WTC11 (cell line): ENCODE data around the gene PER1. TPM values are rescaled to one million over a fixed set of nuclear protein-coding genes. Genes with fewer than 3 reads are reported as not detected.

Source experiments
- ATAC-seq: fragments of 200-7000 bp; cut with Tn5 transposase; 2 replicates; pipeline ENCODE4 v1.10.0; 2021; ENCODE audit warnings: mild to moderate bottlenecking, moderate library complexity
- CTCF ChIA-PET: fragments of 300-600 bp; sonication (Branson Sonifier 250); formaldehyde crosslinking; loops from one replicate; lab custom pipeline; 2021; ENCODE audit warnings: antibody characterized with exemption; lab: Charles Lee
- POLR2A ChIA-PET: fragments of 350-600 bp; sonication (Branson Sonifier 250); formaldehyde crosslinking; loops from one replicate; lab custom pipeline; 2021; ENCODE audit warnings: antibody characterized with exemption; lab: Charles Lee
- DNase-seq: peaks from one replicate; pipeline ENCODE4 v3.0.0; 2021; ENCODE audit warnings: low spot score
- H3K27ac Mint-ChIP-seq: 2 replicates; pipeline ENCODE4 v1.8.0; 2021; ENCODE audit warnings: mixed read lengths
- H3K27me3 Mint-ChIP-seq: 2 replicates; pipeline ENCODE4 v1.8.0; 2021; ENCODE audit warnings: low read depth, mild to moderate bottlenecking, moderate library complexity, mixed read lengths
- H3K36me3 Mint-ChIP-seq: 2 replicates; pipeline ENCODE4 v1.8.0; 2021; ENCODE audit warnings: mixed read lengths
- H3K4me1 Mint-ChIP-seq: 2 replicates; pipeline ENCODE4 v1.8.0; 2022; ENCODE audit warnings: mixed read lengths
- H3K4me3 Mint-ChIP-seq: 2 replicates; pipeline ENCODE4 v1.8.0; 2021; ENCODE audit warnings: mild to moderate bottlenecking, moderate library complexity, mixed read lengths
- H3K9me3 Mint-ChIP-seq: 2 replicates; pipeline ENCODE4 v1.8.0; 2021; ENCODE audit warnings: mixed read lengths
- EMX1 ChIP-seq: fragments of 250-450 bp; sonication (Bioruptor Pico); IDR thresholded peaks from 2 replicates; pipeline ENCODE4 v1.8.0; 2021; ENCODE audit warnings: mild to moderate bottlenecking
- FOXK1 ChIP-seq: sonication (generic); formaldehyde crosslinking; IDR thresholded peaks from 2 replicates; pipeline ENCODE4 v1.8.0; 2022; ENCODE audit warnings: mild to moderate bottlenecking, moderate library complexity, missing genetic modification reagents
- IRF2 ChIP-seq: sonication (generic); formaldehyde crosslinking; IDR thresholded peaks from 2 replicates; pipeline ENCODE4 v1.8.0; 2022; ENCODE audit warnings: low read depth, missing genetic modification reagents, borderline replicate concordance
- JAZF1 ChIP-seq: fragments of 250-450 bp; sonication (Bioruptor Pico); IDR thresholded peaks from 2 replicates; pipeline ENCODE4 v1.9.0; 2021; ENCODE audit warnings: moderate library complexity, mild to moderate bottlenecking, inconsistent platforms
- MYBL2 ChIP-seq: sonication (generic); formaldehyde crosslinking; IDR thresholded peaks from 2 replicates; pipeline ENCODE4 v1.8.1; 2023; ENCODE audit warnings: mild to moderate bottlenecking, moderate library complexity, missing genetic modification reagents
- NFE2L1 ChIP-seq: sonication (generic); formaldehyde crosslinking; IDR thresholded peaks from 2 replicates; pipeline ENCODE4 v1.8.1; 2023; ENCODE audit warnings: missing genetic modification reagents
- TP53 ChIP-seq: sonication (generic); formaldehyde crosslinking; IDR thresholded peaks from 2 replicates; pipeline ENCODE4 v1.8.1; 2023; ENCODE audit warnings: mild to moderate bottlenecking, missing genetic modification reagents
- ZNF138 ChIP-seq: sonication (generic); formaldehyde crosslinking; conservative IDR thresholded peaks from 2 replicates; pipeline ENCODE4 v1.8.1; 2022; ENCODE audit warnings: mild to moderate bottlenecking, moderate library complexity, missing genetic modification reagents
- ZNF219 ChIP-seq: sonication (generic); formaldehyde crosslinking; IDR thresholded peaks from 2 replicates; pipeline ENCODE4 v1.8.0; 2023; ENCODE audit warnings: missing genetic modification reagents, mild to moderate bottlenecking, borderline replicate concordance
- ZNF263 ChIP-seq: sonication (generic); formaldehyde crosslinking; IDR thresholded peaks from 2 replicates; pipeline ENCODE4 v1.8.1; 2022; ENCODE audit warnings: low read depth, mild to moderate bottlenecking, moderate library complexity, missing genetic modification reagents
- ZNF281 ChIP-seq: sonication (generic); formaldehyde crosslinking; IDR thresholded peaks from 2 replicates; pipeline ENCODE4 v1.8.0; 2023; ENCODE audit warnings: mild to moderate bottlenecking, missing genetic modification reagents
- ZNF317 ChIP-seq: sonication (generic); formaldehyde crosslinking; IDR thresholded peaks from 2 replicates; pipeline ENCODE4 v1.8.1; 2023; ENCODE audit warnings: low read depth, mild to moderate bottlenecking, moderate library complexity, missing genetic modification reagents, borderline replicate concordance
- ZNF396 ChIP-seq: fragments of 250-450 bp; sonication (Bioruptor Pico); IDR thresholded peaks from 2 replicates; pipeline ENCODE4 v1.8.0; 2021; ENCODE audit warnings: mild to moderate bottlenecking, moderate library complexity, borderline replicate concordance
- ZNF423 ChIP-seq: fragments of 250-450 bp; sonication (Bioruptor Pico); IDR thresholded peaks from 2 replicates; pipeline ENCODE4 v2.1.2; 2022; ENCODE audit warnings: mild to moderate bottlenecking, moderate library complexity
- ZNF425 ChIP-seq: fragments of 250-450 bp; sonication (Bioruptor Pico); conservative IDR thresholded peaks from 2 replicates; pipeline ENCODE4 v1.9.0; 2021; ENCODE audit warnings: mild to moderate bottlenecking
- total RNA-seq: library from RNA; stranded (reverse); gene quantifications from 3 replicates; pipeline ENCODE4 v1.2.3, GENCODE V29; 2021
- TF ChIP-seq, protein P1 (sequence below): sonication (generic); formaldehyde crosslinking; IDR thresholded peaks from 2 replicates; pipeline ENCODE4 v1.8.1; 2023; ENCODE audit warnings: mild to moderate bottlenecking, moderate library complexity, missing genetic modification reagents
- TF ChIP-seq, protein P2 (sequence below): fragments of 250-450 bp; sonication (Bioruptor Pico); IDR thresholded peaks from 2 replicates; pipeline ENCODE4 v1.9.0; 2021; ENCODE audit warnings: mild to moderate bottlenecking
- TF ChIP-seq, protein P3 (sequence below): sonication (generic); formaldehyde crosslinking; IDR thresholded peaks from 2 replicates; pipeline ENCODE4 v1.8.0; 2022; ENCODE audit warnings: mild to moderate bottlenecking, missing genetic modification reagents
- TF ChIP-seq, protein P4 (sequence below): sonication (generic); formaldehyde crosslinking; IDR thresholded peaks from 2 replicates; pipeline ENCODE4 v1.8.0; 2022; ENCODE audit warnings: mild to moderate bottlenecking, missing genetic modification reagents
- TF ChIP-seq, protein P5 (sequence below): sonication (generic); formaldehyde crosslinking; IDR thresholded peaks from 2 replicates; pipeline ENCODE4 v1.8.1; 2023; ENCODE audit warnings: mild to moderate bottlenecking, missing genetic modification reagents, moderate library complexity
- TF ChIP-seq, protein P6 (sequence below): sonication (generic); formaldehyde crosslinking; conservative IDR thresholded peaks from 2 replicates; pipeline ENCODE4 v1.8.1; 2022; ENCODE audit warnings: mild to moderate bottlenecking, missing genetic modification reagents

PER1 gene
- total RNA-seq, 1 experiment from 2014 or later = 46.9 TPM

GRCh38 chr17:8162997-8163977 lies 11.1 kb upstream of the PER1 start:
- Mint-ChIP-seq H3K9me3 (no peaks in the 10 kb centered on the region), H3K27ac (peak overlapping the region; percentile 100), H3K4me3 (peak overlapping the region; percentile 89), H3K4me1 (peaks cover 47% of the 10 kb centered on the region), H3K36me3 (peaks cover 8% of the 10 kb centered on the region), H3K27me3 (no peaks in the 10 kb centered on the region)
- CTCF ChIA-PET = interaction anchor here (0.6 to 1.5 kb wide), 14 partner anchors 9 to 622 kb away, joined by 3 to 10 read pairs (median 4); partner anchors contain the start of gene TMEM107
- peak; percentile 80 for DNase-seq
- POLR2A ChIA-PET = interaction anchor here (1.0 to 2.1 kb wide), 7 partner anchors 9 to 47 kb away, joined by 3 to 39 read pairs (median 4); partner anchors contain the start of genes AURKB and PER1
- ATAC-seq = peak; percentile 69
- TF ChIP-seq ZNF281 (0 out of 2 replicates have a peak, but pooled peaks have one; percentile 45), ZNF425 (CRISPR knock-in tag) (no peak), JAZF1 (no peak), ZNF263 (no peak), IRF2 (no peak), FOXK1 (CRISPR knock-in tag) (no peak; the same call in 1 of the 2 replicates), EMX1 (CRISPR knock-in tag) (peak; percentile 53; the same call in 1 of the 2 replicates), ZNF219 (CRISPR knock-in tag) (no peak), NFE2L1 (CRISPR knock-in tag) (no peak), ZNF396 (CRISPR knock-in tag) (no peak), TP53 (CRISPR knock-in tag) (0 out of 2 replicates have a peak, but pooled peaks have one; percentile 4), ZNF317 (CRISPR knock-in tag) (no peak), ZNF138 (CRISPR knock-in tag) (no peak), MYBL2 (no peak; the same call in 1 of the 2 replicates), ZNF423 (CRISPR knock-in tag) (no peak)
- TF ChIP-seq, protein P1, sequence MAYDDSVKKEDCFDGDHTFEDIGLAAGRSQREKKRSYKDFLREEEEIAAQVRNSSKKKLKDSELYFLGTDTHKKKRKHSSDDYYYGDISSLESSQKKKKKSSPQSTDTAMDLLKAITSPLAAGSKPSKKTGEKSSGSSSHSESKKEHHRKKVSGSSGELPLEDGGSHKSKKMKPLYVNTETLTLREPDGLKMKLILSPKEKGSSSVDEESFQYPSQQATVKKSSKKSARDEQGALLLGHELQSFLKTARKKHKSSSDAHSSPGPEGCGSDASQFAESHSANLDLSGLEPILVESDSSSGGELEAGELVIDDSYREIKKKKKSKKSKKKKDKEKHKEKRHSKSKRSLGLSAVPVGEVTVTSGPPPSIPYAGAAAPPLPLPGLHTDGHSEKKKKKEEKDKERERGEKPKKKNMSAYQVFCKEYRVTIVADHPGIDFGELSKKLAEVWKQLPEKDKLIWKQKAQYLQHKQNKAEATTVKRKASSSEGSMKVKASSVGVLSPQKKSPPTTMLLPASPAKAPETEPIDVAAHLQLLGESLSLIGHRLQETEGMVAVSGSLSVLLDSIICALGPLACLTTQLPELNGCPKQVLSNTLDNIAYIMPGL = peak; percentile 3; the same call in 1 of the 2 replicates
- TF ChIP-seq, protein P2, sequence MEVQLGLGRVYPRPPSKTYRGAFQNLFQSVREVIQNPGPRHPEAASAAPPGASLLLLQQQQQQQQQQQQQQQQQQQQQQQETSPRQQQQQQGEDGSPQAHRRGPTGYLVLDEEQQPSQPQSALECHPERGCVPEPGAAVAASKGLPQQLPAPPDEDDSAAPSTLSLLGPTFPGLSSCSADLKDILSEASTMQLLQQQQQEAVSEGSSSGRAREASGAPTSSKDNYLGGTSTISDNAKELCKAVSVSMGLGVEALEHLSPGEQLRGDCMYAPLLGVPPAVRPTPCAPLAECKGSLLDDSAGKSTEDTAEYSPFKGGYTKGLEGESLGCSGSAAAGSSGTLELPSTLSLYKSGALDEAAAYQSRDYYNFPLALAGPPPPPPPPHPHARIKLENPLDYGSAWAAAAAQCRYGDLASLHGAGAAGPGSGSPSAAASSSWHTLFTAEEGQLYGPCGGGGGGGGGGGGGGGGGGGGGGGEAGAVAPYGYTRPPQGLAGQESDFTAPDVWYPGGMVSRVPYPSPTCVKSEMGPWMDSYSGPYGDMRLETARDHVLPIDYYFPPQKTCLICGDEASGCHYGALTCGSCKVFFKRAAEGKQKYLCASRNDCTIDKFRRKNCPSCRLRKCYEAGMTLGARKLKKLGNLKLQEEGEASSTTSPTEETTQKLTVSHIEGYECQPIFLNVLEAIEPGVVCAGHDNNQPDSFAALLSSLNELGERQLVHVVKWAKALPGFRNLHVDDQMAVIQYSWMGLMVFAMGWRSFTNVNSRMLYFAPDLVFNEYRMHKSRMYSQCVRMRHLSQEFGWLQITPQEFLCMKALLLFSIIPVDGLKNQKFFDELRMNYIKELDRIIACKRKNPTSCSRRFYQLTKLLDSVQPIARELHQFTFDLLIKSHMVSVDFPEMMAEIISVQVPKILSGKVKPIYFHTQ (CRISPR knock-in tag) = no peak
- TF ChIP-seq, protein P3, sequence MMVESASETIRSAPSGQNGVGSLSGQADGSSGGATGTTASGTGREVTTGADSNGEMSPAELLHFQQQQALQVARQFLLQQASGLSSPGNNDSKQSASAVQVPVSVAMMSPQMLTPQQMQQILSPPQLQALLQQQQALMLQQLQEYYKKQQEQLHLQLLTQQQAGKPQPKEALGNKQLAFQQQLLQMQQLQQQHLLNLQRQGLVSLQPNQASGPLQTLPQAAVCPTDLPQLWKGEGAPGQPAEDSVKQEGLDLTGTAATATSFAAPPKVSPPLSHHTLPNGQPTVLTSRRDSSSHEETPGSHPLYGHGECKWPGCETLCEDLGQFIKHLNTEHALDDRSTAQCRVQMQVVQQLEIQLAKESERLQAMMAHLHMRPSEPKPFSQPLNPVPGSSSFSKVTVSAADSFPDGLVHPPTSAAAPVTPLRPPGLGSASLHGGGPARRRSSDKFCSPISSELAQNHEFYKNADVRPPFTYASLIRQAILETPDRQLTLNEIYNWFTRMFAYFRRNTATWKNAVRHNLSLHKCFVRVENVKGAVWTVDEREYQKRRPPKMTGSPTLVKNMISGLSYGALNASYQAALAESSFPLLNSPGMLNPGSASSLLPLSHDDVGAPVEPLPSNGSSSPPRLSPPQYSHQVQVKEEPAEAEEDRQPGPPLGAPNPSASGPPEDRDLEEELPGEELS = no peak
- TF ChIP-seq, protein P4, sequence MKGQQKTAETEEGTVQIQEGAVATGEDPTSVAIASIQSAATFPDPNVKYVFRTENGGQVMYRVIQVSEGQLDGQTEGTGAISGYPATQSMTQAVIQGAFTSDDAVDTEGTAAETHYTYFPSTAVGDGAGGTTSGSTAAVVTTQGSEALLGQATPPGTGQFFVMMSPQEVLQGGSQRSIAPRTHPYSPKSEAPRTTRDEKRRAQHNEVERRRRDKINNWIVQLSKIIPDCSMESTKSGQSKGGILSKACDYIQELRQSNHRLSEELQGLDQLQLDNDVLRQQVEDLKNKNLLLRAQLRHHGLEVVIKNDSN (CRISPR knock-in tag) = peak; percentile 49; the same call in 1 of the 2 replicates
- TF ChIP-seq, protein P5, sequence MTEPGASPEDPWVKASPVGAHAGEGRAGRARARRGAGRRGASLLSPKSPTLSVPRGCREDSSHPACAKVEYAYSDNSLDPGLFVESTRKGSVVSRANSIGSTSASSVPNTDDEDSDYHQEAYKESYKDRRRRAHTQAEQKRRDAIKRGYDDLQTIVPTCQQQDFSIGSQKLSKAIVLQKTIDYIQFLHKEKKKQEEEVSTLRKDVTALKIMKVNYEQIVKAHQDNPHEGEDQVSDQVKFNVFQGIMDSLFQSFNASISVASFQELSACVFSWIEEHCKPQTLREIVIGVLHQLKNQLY (CRISPR knock-in tag) = no peak
- TF ChIP-seq, protein P6, sequence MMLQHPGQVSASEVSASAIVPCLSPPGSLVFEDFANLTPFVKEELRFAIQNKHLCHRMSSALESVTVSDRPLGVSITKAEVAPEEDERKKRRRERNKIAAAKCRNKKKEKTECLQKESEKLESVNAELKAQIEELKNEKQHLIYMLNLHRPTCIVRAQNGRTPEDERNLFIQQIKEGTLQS = no peak
